GM12878 (cell line): ENCODE data around the gene TMEM120B. TPM values are rescaled to one million over a fixed set of nuclear protein-coding genes. Genes with fewer than 3 reads are reported as not detected.

Experiments used
- ATAC-seq: fragments of 200-7000 bp; cut with Tn5 transposase; 3 replicates; pipeline ENCODE4 v1.9.1; 2020; ENCODE audit warnings: mild to moderate bottlenecking, moderate library complexity
- BruUV-seq: library from RNA; stranded (reverse); fragments of 400-500 nt; replicated peaks from 2 replicates; lab custom pipeline; 2021; lab: Mats Ljungman, UMichigan
- CTCF ChIA-PET: fragments of 300-600 bp; sonication (Branson Sonifier 250); formaldehyde crosslinking; extraction: SDS; loops from one replicate; lab custom pipeline; 2021; ENCODE audit warnings: inconsistent platforms; lab: Yijun Ruan, JAX
- POLR2A ChIA-PET: fragments of 350-600 bp; formaldehyde crosslinking; extraction: SDS; loops from one replicate; lab custom pipeline; 2021; ENCODE audit warnings: inconsistent platforms; lab: Charles Lee
- RAD21 ChIA-PET: fragments of 300-600 bp; sonication (Branson Sonifier 250); formaldehyde crosslinking; loops from one replicate; lab custom pipeline; 2023; ENCODE audit warnings: antibody characterized with exemption; ENCODE audit not compliant: unreplicated experiment; lab: Charles Lee
- SMC1A ChIA-PET: fragments of 300-600 bp; sonication (Branson Sonifier 250); formaldehyde crosslinking; loops from one replicate; lab custom pipeline; 2023; ENCODE audit not compliant: unreplicated experiment, uncharacterized antibody; lab: Charles Lee
- DNase-seq: peaks from one replicate; pipeline ENCODE4 v3.0.0-alpha.2; 2011; ENCODE audit warnings: low read depth, low spot score
- FAIRE-seq: peaks from 3 replicates; lab custom pipeline; 2011; peaks lifted over from hg19 to GRCh38; lab: Jason Lieb, UNC
- H2AFZ ChIP-seq: 2 replicates; pipeline ENCODE4 v1.6.0; 2011; ENCODE audit warnings: low read depth, low read length, control low read depth; ENCODE audit not compliant: control insufficient read depth
- H3K27ac ChIP-seq: 2 replicates; pipeline ENCODE4 v1.5.1; 2011; ENCODE audit warnings: control low read depth; ENCODE audit not compliant: control insufficient read depth, insufficient read depth
- H3K27me3 ChIP-seq, 2 experiments: replicated peaks in 1 of 2; 2 replicates each; pipeline versions ENCODE4 v1.6.0 to v1.6.1; 2011; ENCODE audit warnings: low read length in 1 of 2; ENCODE audit not compliant: control insufficient read depth in 2 of 2, insufficient read depth in 2 of 2
- H3K36me3 ChIP-seq, 2 experiments: 2 replicates each; pipeline ENCODE4 v1.5.1; 2011; ENCODE audit warnings: low read length in 1 of 2; ENCODE audit not compliant: control insufficient read depth in 2 of 2, insufficient read depth in 2 of 2
- H3K4me1 ChIP-seq: 2 replicates; pipeline ENCODE4 v1.6.1; 2011; ENCODE audit warnings: mild to moderate bottlenecking, low read length, moderate library complexity, mixed read lengths; ENCODE audit not compliant: control insufficient read depth, insufficient read depth
- H3K4me2 ChIP-seq: 2 replicates; pipeline ENCODE4 v1.6.0; 2011; ENCODE audit warnings: control low read depth; ENCODE audit not compliant: control insufficient read depth, insufficient read depth
- H3K4me3 ChIP-seq: fragments of 200-600 bp; sonication (generic); 2 replicates; pipeline ENCODE4 v1.5.1; 2016
- H3K79me2 ChIP-seq: 2 replicates; pipeline ENCODE4 v1.6.0; 2011; ENCODE audit warnings: low read length; ENCODE audit not compliant: control insufficient read depth, insufficient read depth
- H3K9ac ChIP-seq: 2 replicates; pipeline ENCODE4 v1.8.0; 2011; ENCODE audit warnings: low read length, control low read depth, mixed read lengths; ENCODE audit not compliant: control insufficient read depth, insufficient read depth
- H3K9me3 ChIP-seq: replicated peaks from 3 replicates; pipeline ENCODE4 v1.5.1; 2011; ENCODE audit warnings: mild to moderate bottlenecking, low read length; ENCODE audit not compliant: control insufficient read depth, insufficient read depth
- H4K20me1 ChIP-seq: 2 replicates; pipeline ENCODE4 v1.6.0; 2011; ENCODE audit not compliant: control insufficient read depth, insufficient read depth
- BACH1 ChIP-seq: fragments of 450-650 bp; IDR thresholded peaks from 2 replicates; pipeline ENCODE4 v1.6.1; 2017; ENCODE audit warnings: mild to moderate bottlenecking, borderline replicate concordance
- CHD1 ChIP-seq: IDR thresholded peaks from 2 replicates; pipeline ENCODE4 v1.6.1; 2012; ENCODE audit warnings: low read depth, low read length, improper control_type of control experiment
- ETV6 ChIP-seq, 2 experiments: fragments of 450-650 bp in 1 of 2; IDR thresholded peaks in 1 of 2; conservative IDR thresholded peaks in 1 of 2; 2 replicates each; pipeline ENCODE4 v1.6.1; 2014; ENCODE audit warnings: antibody characterized with exemption in 1 of 2, borderline replicate concordance in 1 of 2, low read depth in 1 of 2, mild to moderate bottlenecking in 1 of 2, moderate library complexity in 1 of 2
- IKZF1 ChIP-seq: fragments of 450-650 bp; conservative IDR thresholded peaks from 2 replicates; pipeline ENCODE4 v1.6.1; 2017; ENCODE audit warnings: antibody characterized with exemption, mild to moderate bottlenecking
- KAT2A ChIP-seq: conservative IDR thresholded peaks from 2 replicates; pipeline ENCODE4 v1.6.1; 2011; ENCODE audit warnings: low read depth, low read length; ENCODE audit not compliant: control insufficient read depth
- MXI1 ChIP-seq: fragments of 150-350 bp; IDR thresholded peaks from 2 replicates; pipeline ENCODE4 v1.6.1; 2011; ENCODE audit warnings: low read depth, mild to moderate bottlenecking, inconsistent platforms, low read length, improper control_type of control experiment
- POLR2AphosphoS2 ChIP-seq: IDR thresholded peaks from 2 replicates; pipeline ENCODE4 v1.6.1; 2011; ENCODE audit warnings: low read depth, mild to moderate bottlenecking, low read length, improper control_type of control experiment, moderate library complexity
- POU2F2 ChIP-seq: IDR thresholded peaks from 3 replicates; pipeline ENCODE4 v1.6.1; 2011; ENCODE audit warnings: low read depth, mild to moderate bottlenecking, low read length, borderline replicate concordance
- RCOR1 ChIP-seq: conservative IDR thresholded peaks from 2 replicates; pipeline ENCODE4 v1.6.1; 2012; ENCODE audit warnings: low read depth, low read length, improper control_type of control experiment
- RELA ChIP-seq: fragments of 450-650 bp; IDR thresholded peaks from 2 replicates; pipeline ENCODE4 v1.8.0; 2014; ENCODE audit warnings: borderline replicate concordance; ENCODE audit not compliant: partially characterized antibody
- SIN3A ChIP-seq: IDR thresholded peaks from 2 replicates; pipeline ENCODE4 v1.6.1; 2012; ENCODE audit warnings: low read depth, low read length, improper control_type of control experiment
- SREBF2 ChIP-seq: IDR thresholded peaks from 2 replicates; pipeline ENCODE4 v1.6.1; 2012; ENCODE audit warnings: mild to moderate bottlenecking, low read length
- TARDBP ChIP-seq: IDR thresholded peaks from 2 replicates; pipeline ENCODE4 v1.6.1; 2016; ENCODE audit warnings: borderline replicate concordance
- ZNF24 ChIP-seq: fragments of 450-650 bp; IDR thresholded peaks from 2 replicates; pipeline ENCODE4 v1.6.1; 2017; ENCODE audit warnings: antibody characterized with exemption, mild to moderate bottlenecking
- in situ Hi-C: fragments of 300-500 bp; cut with MboI; formaldehyde crosslinking; loops from 9 replicates; pipeline ENCODE4 v1.14.3; 2018; ENCODE audit warnings: mixed read lengths
- intact Hi-C: fragments of 100-400 bp; cut with micrococcal nuclease; formaldehyde crosslinking; loops from one replicate; pipeline ENCODE4 v1.14.2; 2022; ENCODE audit not compliant: unreplicated experiment
- polyA plus RNA-seq, 11 experiments: library from polyadenylated mRNA; depleted of rRNA in 4 of 11; unstranded in 6 of 11; stranded (reverse) in 5 of 11; fragments of >200 nt; fragmentation: Nextera tagmentation in 4 of 11; fragmentation: Illumina TruSeq in 1 of 11; extraction: Ambion mirVana in 4 of 11; extraction: Trizol in 1 of 11; gene quantifications; 1 replicate in 1 of 11; 2 replicates in 10 of 11; pipeline versions ENCODE4 v1.2.1 to v1.2.3, GENCODE V29; 2011 to 2016; ENCODE audit warnings: inconsistent platforms in 2 of 11, missing spikeins in 2 of 11, low read depth in 1 of 11
- total RNA-seq, 4 experiments: library from RNA; depleted of rRNA in 3 of 4; stranded (reverse); fragments of >200 nt in 3 of 4; fragmentation: Illumina TruSeq in 1 of 4; extraction: Trizol in 1 of 4; gene quantifications; 2 replicates each; pipeline versions ENCODE4 v1.2.1 to v1.2.3, GENCODE V29; 2013 to 2021
- TF ChIP-seq, protein P1 (sequence below): IDR thresholded peaks from 2 replicates; pipeline ENCODE4 v1.6.1; 2012; ENCODE audit warnings: low read depth, low read length, improper control_type of control experiment
- TF ChIP-seq, protein P2 (sequence below): fragments of 450-650 bp; IDR thresholded peaks from 2 replicates; pipeline ENCODE4 v1.6.1; 2017; ENCODE audit warnings: low read depth, mild to moderate bottlenecking, moderate library complexity
- TF ChIP-seq, protein P3 (sequence below): IDR thresholded peaks from 2 replicates; pipeline ENCODE4 v1.6.1; 2012; ENCODE audit warnings: low read depth, low read length, improper control_type of control experiment
- TF ChIP-seq, protein P4 (sequence below): fragments of 450-650 bp; IDR thresholded peaks from 2 replicates; pipeline ENCODE4 v1.6.1; 2014; ENCODE audit warnings: mild to moderate bottlenecking

Gene TMEM120B
- total and polyA plus RNA-seq, 10 of the 15 experiments (the other 5 are each of a cell fraction or from before 2014, with no cell fraction given), result 4.0 to 26.2 (median 9.2) TPM

DNA sequence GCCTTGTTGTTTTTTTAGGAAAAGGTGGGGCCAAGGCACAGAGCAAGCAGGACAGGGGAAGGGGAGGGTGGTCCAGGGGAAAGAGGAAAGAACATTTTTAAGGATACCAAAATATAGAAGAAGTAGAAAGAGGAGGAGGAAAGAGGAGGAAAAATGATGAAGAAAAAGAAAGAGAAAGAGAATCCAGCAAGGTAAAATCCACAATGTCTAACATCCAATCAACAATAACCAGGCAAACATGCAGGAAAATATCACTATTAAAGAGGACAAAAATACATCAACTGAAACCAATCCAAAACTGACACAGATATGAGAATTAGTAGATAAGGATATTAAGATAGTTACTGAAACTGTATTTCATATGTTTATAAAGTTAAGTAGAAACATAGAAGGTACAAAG, 7.0 kb upstream of the TMEM120B start:
- TF ChIP-seq POLR2AphosphoS2 (no peak), ZNF24 (no peak), RCOR1 (no peak), IKZF1 (no peak), KAT2A (no peak), MXI1 (no peak), SIN3A (no peak), POU2F2 (no peak), SREBF2 (no peak), ETV6 (conservative IDR thresholded peaks at IDR 0.05 in 1 of 2, IDR thresholded peaks at IDR 0.05 in 1 of 2; ENCODE audit: borderline replicate concordance in 1 of 2, low read depth in 1 of 2) (no peak), BACH1 (no peak), RELA (no peak), CHD1 (no peak), TARDBP (no peak)
- TF ChIP-seq, protein P1, sequence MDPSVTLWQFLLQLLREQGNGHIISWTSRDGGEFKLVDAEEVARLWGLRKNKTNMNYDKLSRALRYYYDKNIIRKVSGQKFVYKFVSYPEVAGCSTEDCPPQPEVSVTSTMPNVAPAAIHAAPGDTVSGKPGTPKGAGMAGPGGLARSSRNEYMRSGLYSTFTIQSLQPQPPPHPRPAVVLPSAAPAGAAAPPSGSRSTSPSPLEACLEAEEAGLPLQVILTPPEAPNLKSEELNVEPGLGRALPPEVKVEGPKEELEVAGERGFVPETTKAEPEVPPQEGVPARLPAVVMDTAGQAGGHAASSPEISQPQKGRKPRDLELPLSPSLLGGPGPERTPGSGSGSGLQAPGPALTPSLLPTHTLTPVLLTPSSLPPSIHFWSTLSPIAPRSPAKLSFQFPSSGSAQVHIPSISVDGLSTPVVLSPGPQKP, result no peak
- TF ChIP-seq, protein P2, sequence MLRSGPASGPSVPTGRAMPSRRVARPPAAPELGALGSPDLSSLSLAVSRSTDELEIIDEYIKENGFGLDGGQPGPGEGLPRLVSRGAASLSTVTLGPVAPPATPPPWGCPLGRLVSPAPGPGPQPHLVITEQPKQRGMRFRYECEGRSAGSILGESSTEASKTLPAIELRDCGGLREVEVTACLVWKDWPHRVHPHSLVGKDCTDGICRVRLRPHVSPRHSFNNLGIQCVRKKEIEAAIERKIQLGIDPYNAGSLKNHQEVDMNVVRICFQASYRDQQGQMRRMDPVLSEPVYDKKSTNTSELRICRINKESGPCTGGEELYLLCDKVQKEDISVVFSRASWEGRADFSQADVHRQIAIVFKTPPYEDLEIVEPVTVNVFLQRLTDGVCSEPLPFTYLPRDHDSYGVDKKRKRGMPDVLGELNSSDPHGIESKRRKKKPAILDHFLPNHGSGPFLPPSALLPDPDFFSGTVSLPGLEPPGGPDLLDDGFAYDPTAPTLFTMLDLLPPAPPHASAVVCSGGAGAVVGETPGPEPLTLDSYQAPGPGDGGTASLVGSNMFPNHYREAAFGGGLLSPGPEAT, result no peak
- TF ChIP-seq, protein P3, sequence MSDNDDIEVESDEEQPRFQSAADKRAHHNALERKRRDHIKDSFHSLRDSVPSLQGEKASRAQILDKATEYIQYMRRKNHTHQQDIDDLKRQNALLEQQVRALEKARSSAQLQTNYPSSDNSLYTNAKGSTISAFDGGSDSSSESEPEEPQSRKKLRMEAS, result no peak
- TF ChIP-seq, protein P4, sequence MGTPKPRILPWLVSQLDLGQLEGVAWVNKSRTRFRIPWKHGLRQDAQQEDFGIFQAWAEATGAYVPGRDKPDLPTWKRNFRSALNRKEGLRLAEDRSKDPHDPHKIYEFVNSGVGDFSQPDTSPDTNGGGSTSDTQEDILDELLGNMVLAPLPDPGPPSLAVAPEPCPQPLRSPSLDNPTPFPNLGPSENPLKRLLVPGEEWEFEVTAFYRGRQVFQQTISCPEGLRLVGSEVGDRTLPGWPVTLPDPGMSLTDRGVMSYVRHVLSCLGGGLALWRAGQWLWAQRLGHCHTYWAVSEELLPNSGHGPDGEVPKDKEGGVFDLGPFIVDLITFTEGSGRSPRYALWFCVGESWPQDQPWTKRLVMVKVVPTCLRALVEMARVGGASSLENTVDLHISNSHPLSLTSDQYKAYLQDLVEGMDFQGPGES, result no peak
- TF ChIP-seq, all 136 proteins: peak for 0
- H3K4me1 ChIP-seq, result peaks cover 17% of the 10 kb centered on the region; the same call in 1 of the 2 replicates
- ChIA-PET SMC1A (interaction anchor here (0.9 kb wide), 1 partner anchor 67 kb away, joined by 3 read pairs; no protein-coding TSS in a partner anchor), CTCF (no interaction called here), POLR2A (no interaction called here), RAD21 (no interaction called here)
- H3K9me3 ChIP-seq, result no peaks in the 10 kb centered on the region
- ATAC-seq (no peak), FAIRE-seq (no peak), DNase-seq (no peak)
- no peaks in the 10 kb centered on the region; a peak in 1 of 4 replicates for H3K27me3 ChIP-seq
- no peak overlapping the region for H2AFZ ChIP-seq
- no peak overlapping the region for H3K4me2 ChIP-seq
- no peaks in the 10 kb centered on the region for H4K20me1 ChIP-seq
- in situ Hi-C loops (no loop called here), intact Hi-C loops (no loop called here)
- H3K27ac ChIP-seq, result no peak overlapping the region
- H3K4me3 ChIP-seq, result no peak overlapping the region
- H3K36me3 ChIP-seq, result no peaks in the 10 kb centered on the region
- no peak overlapping the region for H3K9ac ChIP-seq
- H3K79me2 ChIP-seq, result no peaks in the 10 kb centered on the region
- no TSS peak for BruUV-seq
